Measurements from ENCODE around the gene CYB561D1.

DNA sequence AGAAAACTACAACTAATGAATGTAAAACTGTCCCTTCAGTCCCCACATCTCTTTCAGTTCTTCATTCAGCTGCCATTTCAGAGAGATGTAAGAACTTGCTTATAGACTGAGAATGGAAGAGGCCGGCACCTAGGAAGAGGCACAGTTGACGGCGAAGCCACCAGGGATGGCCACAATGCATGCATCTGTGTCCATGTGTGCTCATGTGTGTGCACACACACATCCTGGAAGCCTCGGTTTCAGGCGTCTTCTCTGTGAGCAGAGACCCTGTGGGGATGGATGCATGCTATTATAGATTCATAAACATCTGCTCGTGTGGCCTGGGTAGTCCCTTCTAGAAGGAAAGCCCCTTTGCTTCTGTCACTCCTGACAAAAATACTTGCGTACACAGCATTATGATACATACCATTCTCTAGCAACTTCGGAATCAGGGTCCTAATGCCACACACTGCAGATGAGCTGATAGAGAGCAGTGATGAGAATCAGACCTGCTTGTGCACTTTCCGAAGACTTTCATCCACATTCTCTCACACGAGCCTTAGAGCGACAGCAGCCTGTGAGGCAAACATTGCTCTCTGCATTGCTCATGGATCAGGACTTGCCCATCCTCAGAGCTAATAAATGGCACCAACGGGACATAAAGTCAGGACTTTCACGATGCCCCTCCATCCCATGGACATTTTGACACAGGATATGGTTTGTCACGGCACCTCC, 33.4 kb downstream of the CYB561D1 start:
- TF ChIP-seq ZNF24 (IDR thresholded peaks at IDR 0.05) (0 out of 2 replicates have a peak, but pooled peaks have one; percentile 24), ATF2 (IDR thresholded peaks at IDR 0.05; ENCODE audit: low read length) (no peak), ZZZ3 (IDR thresholded peaks at IDR 0.05; ENCODE audit: control insufficient read depth, insufficient read length, low read depth) (no peak), NRF1 (conservative IDR thresholded peaks at IDR 0.05; ENCODE audit: low read depth, low read length) (no peak), FOS (IDR thresholded peaks at IDR 0.05; ENCODE audit: borderline replicate concordance, extremely low read depth, insufficient read length) (no peak), POLR2AphosphoS5 (IDR thresholded peaks at IDR 0.05; ENCODE audit: low read length) (peak; percentile 64)
- TF ChIP-seq, protein P1, sequence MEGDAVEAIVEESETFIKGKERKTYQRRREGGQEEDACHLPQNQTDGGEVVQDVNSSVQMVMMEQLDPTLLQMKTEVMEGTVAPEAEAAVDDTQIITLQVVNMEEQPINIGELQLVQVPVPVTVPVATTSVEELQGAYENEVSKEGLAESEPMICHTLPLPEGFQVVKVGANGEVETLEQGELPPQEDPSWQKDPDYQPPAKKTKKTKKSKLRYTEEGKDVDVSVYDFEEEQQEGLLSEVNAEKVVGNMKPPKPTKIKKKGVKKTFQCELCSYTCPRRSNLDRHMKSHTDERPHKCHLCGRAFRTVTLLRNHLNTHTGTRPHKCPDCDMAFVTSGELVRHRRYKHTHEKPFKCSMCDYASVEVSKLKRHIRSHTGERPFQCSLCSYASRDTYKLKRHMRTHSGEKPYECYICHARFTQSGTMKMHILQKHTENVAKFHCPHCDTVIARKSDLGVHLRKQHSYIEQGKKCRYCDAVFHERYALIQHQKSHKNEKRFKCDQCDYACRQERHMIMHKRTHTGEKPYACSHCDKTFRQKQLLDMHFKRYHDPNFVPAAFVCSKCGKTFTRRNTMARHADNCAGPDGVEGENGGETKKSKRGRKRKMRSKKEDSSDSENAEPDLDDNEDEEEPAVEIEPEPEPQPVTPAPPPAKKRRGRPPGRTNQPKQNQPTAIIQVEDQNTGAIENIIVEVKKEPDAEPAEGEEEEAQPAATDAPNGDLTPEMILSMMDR (IDR thresholded peaks at IDR 0.05 in 2 of 3, conservative IDR thresholded peaks at IDR 0.05 in 1 of 3; ENCODE audit: control insufficient read depth in 2 of 3, extremely low read depth in 1 of 3, insufficient read depth in 1 of 3, low read depth in 3 of 3, low read length in 3 of 3): no peak
